Neural cell (in vitro differentiated cells): Measurements from ENCODE around the gene LDAF1.

Experiments
- CTCF ChIP-seq: fragments of 450-650 bp; IDR thresholded peaks from 2 replicates; pipeline ENCODE4 v1.5.1; 2014; ENCODE audit warnings: antibody characterized with exemption, mild to moderate bottlenecking, moderate library complexity; ENCODE audit not compliant: poor library complexity, severe bottlenecking
- EP300 ChIP-seq: fragments of 450-650 bp; conservative IDR thresholded peaks from 2 replicates; pipeline ENCODE4 v1.6.1; 2014; ENCODE audit warnings: antibody characterized with exemption, mild to moderate bottlenecking, moderate library complexity; ENCODE audit not compliant: poor library complexity, severe bottlenecking
- EZH2 ChIP-seq: fragments of 200-600, 300-800 bp; shearing (Covaris generic), sonication (generic); IDR thresholded peaks from 2 replicates; pipeline ENCODE4 v1.6.1; 2014; ENCODE audit warnings: antibody characterized with exemption, low read length, borderline replicate concordance, mild to moderate bottlenecking; ENCODE audit not compliant: insufficient read depth, poor library complexity, severe bottlenecking
- MXI1 ChIP-seq: fragments of 450-650 bp; conservative IDR thresholded peaks from 2 replicates; pipeline ENCODE4 v1.6.1; 2014; ENCODE audit warnings: antibody characterized with exemption, mild to moderate bottlenecking; ENCODE audit not compliant: poor library complexity, severe bottlenecking
- POLR2AphosphoS5 ChIP-seq: IDR thresholded peaks from 2 replicates; pipeline ENCODE4 v1.6.1; 2012
- RAD21 ChIP-seq: fragments of 450-650 bp; conservative IDR thresholded peaks from 2 replicates; pipeline ENCODE4 v1.6.1; 2014; ENCODE audit warnings: antibody characterized with exemption, mild to moderate bottlenecking, moderate library complexity
- SMC3 ChIP-seq: fragments of 450-650 bp; conservative IDR thresholded peaks from 2 replicates; pipeline ENCODE4 v1.6.1; 2014; ENCODE audit warnings: antibody characterized with exemption, mild to moderate bottlenecking, moderate library complexity; ENCODE audit not compliant: poor library complexity
- TAF1 ChIP-seq: IDR thresholded peaks from 2 replicates; pipeline ENCODE4 v1.6.1; 2012; ENCODE audit warnings: low read depth

- TF ChIP-seq CTCF (no peak), EZH2 (no peak), POLR2AphosphoS5 (no peak), SMC3 (no peak), EP300 (no peak), RAD21 (no peak), TAF1 (no peak), MXI1 (no peak)
These were observed 61.1 kb downstream of the LDAF1 start for GRCh38 chr16:21219551-21219950.
